GM06990 (cell line): Measurements from ENCODE around the gene SAXO1.

Source experiments
- DNase-seq: peaks from one replicate; pipeline ENCODE4 v3.0.0-alpha.2; 2011; ENCODE audit not compliant: insufficient read length; ENCODE audit errors: extremely low read depth
- H3K27me3 ChIP-seq: replicated peaks from 2 replicates; pipeline ENCODE4 v1.6.0; 2011; ENCODE audit warnings: low read length; ENCODE audit not compliant: control insufficient read depth, insufficient read depth
- H3K36me3 ChIP-seq: 2 replicates; pipeline ENCODE4 v1.5.1; 2011; ENCODE audit warnings: low read length; ENCODE audit not compliant: control insufficient read depth, insufficient read depth
- H3K4me3 ChIP-seq: replicated peaks from 2 replicates; pipeline ENCODE4 v1.5.1; 2011; ENCODE audit warnings: low read depth, mild to moderate bottlenecking, control low read depth, low read length
- CTCF ChIP-seq: IDR thresholded peaks from 2 replicates; pipeline ENCODE4 v1.5.1; 2011; ENCODE audit warnings: low read length, control low read depth, mild to moderate bottlenecking, inconsistent platforms; ENCODE audit not compliant: insufficient read depth, poor library complexity, severe bottlenecking

The SAXO1 gene

GRCh38 chr9:18891946-18892670 lies 140.9 kb downstream of the SAXO1 start:
- DNase-seq, result no peak
- Histone ChIP-seq H3K4me3 (no peak overlapping the region), H3K36me3 (no peaks in the 10 kb centered on the region), H3K27me3 (no peaks in the 10 kb centered on the region)
- TF ChIP-seq CTCF, result no peak

DNA sequence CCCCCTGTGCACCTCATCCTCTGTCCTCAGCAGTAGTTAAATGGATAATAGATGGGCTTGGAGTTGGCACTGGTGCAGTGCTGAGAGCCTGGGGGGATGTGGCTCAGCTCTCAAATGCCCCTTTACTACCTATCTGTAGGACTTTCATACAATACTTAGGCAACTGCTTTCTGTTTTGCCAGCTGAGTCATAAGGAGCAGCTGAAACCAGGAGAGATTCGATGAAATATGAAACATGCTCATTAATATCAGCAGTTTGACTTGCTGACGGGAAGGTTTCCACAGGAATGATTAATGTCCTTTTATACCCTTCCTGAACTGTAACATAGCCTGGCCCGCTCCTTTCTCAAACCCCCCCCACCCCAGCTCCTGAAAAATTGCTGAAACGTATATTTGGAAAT lies 142.6 kb downstream of the SAXO1 start:
- TF ChIP-seq CTCF, result no peak
- Histone ChIP-seq H3K27me3 (no peaks in the 10 kb centered on the region), H3K4me3 (no peak overlapping the region), H3K36me3 (no peaks in the 10 kb centered on the region)
- DNase-seq, result no peak

DNA sequence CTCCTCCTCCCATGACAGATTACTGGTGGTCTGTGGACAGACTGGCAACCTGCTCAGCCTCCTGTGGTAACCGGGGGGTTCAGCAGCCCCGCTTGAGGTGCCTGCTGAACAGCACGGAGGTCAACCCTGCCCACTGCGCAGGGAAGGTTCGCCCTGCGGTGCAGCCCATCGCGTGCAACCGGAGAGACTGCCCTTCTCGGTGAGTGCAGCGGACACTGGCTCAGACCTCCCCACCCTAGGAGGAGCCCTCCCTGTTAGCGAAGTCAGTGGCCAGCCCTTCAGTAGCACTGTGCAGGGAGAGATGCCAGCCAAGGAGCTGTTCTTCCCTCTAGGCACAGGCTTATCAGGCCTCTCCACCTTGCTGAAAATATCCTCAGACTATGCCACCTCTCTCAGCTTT lies 143.5 kb downstream of the SAXO1 start:
- H3K36me3 ChIP-seq, result no peaks in the 10 kb centered on the region
- DNase-seq, result no peak
- no peak overlapping the region for H3K4me3 ChIP-seq
- TF ChIP-seq CTCF, result no peak
- no peaks in the 10 kb centered on the region for H3K27me3 ChIP-seq

- DNase-seq, result no peak
- no peak overlapping the region for H3K4me3 ChIP-seq
- no peak for TF ChIP-seq CTCF
- no peaks in the 10 kb centered on the region for H3K36me3 ChIP-seq
- H3K27me3 ChIP-seq, result no peaks in the 10 kb centered on the region
Observed at GRCh38 chr9:18888290-18888689, 144.7 kb downstream of the SAXO1 start.

- TF ChIP-seq CTCF, result no peak
- no peaks in the 10 kb centered on the region for H3K27me3 ChIP-seq
- no peaks in the 10 kb centered on the region for H3K36me3 ChIP-seq
- no peak for DNase-seq
- no peak overlapping the region for H3K4me3 ChIP-seq
Observed at GRCh38 chr9:18887546-18887945, 145.5 kb downstream of the SAXO1 start.

- Histone ChIP-seq H3K4me3 (no peak overlapping the region), H3K27me3 (no peaks in the 10 kb centered on the region), H3K36me3 (no peaks in the 10 kb centered on the region)
- no peak for DNase-seq
- TF ChIP-seq CTCF, result no peak
Observed at GRCh38 chr9:18881758-18882157, 151.3 kb downstream of the SAXO1 start.
